ENCODE results near the gene UBAP1.

Gene UBAP1

DNA sequence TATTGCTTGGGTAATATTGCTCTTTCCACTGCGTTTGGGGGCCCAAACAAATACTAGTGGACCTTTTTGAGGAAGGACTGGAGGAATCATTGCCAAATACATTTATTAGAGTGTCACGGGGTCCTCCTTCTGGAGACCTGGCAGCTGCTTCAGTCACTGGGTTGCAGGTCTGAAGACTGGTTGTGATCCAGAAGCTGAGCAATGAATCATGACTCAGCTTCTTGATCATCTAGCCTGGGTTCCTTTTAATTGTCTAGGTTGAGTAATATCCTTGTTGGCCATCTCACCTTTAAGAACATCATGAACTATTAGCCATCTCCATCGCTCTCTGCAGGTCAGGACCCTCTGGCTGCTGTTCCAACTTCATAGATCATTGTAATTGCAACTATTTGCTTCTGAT is 15.4 kb upstream of the UBAP1 start:
- peak; percentile 33 to 71 for DNase-seq
- no peak for TF ChIP-seq GATA1 (IDR thresholded peaks at IDR 0.05; ENCODE audit: low read depth, low read length)
- TF ChIP-seq POLR2A (IDR thresholded peaks at IDR 0.05; ENCODE audit: low read length) = no peak

DNA sequence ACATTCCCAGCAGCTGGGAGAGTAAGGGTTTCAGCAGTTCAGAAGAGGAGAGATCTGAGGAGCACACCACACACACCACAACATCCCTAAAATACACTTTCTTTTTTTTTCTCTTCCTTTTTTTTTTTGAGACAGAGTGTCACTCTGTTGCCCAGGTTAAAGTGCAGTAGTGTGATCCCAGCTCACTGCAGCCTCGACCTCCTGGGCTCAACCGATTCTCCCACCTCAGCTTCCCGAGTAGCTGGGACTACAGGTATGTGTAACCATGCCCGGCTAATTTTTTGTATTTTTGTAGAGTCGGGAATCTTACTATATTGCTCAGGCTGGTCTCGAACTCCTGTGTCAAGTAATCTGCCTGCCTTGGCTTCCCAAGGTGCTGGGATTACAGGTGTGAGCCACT is 9.7 kb upstream of the UBAP1 start:
- TF ChIP-seq POLR2A (IDR thresholded peaks at IDR 0.05; ENCODE audit: low read length) (no peak), GATA1 (IDR thresholded peaks at IDR 0.05; ENCODE audit: low read depth, low read length) (no peak)
- no peak for DNase-seq

DNA sequence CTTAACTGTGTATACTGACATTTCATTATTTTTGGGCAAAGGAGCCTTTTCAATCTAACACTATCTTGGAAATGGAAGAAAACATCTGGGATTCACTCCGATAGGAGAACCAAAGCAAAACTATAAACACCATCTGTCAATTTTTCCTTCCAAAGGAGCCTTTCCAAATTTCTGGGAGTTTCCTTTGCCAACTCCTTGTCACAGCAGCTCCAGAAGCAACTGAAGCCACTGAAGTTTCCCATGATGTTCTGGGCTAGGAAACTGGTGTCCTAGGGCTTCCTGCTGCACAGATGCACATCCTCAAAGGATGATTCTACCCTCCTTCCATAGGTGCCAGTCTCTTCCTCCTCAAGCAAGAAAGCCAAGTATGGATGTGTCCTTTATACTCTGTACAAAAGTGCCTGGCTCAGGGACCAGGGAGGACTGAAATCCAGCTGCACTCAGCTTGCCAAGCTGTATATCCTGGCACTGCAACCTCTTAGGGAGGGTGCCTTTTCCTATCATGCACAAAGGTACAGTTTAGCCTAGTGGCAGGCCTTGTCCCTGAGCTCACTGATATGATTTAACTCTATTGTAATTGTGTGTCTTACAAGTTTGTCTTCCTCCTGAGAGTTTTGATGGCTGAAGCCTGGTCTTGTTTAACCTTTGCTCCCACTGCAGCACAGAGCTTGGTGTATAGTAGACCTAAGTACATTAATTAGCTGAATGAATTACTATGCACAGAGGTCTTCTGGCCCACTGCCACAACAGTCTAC is 8.4 kb upstream of the UBAP1 start:
- TF ChIP-seq GATA1 (IDR thresholded peaks at IDR 0.05; ENCODE audit: low read depth, low read length) = no peak
- no peak for TF ChIP-seq POLR2A (IDR thresholded peaks at IDR 0.05; ENCODE audit: low read length)
- DNase-seq = no peak

DNA sequence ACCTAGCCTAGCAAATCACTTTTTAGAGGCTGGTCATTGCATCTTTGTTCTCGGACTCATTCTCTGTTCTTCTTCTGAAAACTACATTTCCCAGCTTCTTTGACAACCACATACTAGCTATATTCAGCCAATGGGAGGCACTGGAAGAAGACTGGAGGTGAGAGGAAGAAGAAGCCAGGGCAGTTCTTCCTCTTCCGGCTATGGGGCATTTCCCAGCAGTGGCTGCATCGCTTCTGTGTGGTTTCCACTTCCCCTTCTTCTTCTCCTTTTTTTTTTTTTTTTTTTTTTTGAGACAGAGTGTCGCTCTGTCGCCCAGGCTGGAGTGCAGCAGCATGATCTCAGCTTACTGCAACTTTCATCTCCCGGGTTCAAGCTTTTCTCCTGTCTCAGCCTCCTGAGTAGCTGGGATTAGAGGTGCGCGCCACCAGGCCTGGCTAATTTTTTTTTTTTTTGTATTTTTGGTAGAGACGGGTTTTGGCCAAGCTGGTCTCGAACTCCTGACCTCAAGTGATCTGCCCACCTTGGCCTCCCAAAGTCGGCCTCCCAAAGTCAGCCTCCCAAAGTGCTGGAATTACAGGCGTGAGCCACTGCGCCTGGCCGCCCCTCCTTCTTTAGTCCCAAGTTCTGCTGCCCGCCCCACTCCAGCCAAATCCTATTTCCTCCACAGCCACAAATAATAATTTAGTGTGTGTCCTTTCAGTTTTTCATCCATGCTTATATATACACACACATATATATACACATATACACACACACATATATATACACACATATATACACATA is 6.9 kb upstream of the UBAP1 start:
- TF ChIP-seq POLR2A (IDR thresholded peaks at IDR 0.05; ENCODE audit: low read length) (no peak), GATA1 (IDR thresholded peaks at IDR 0.05; ENCODE audit: low read depth, low read length) (no peak)
- DNase-seq = no peak

DNA sequence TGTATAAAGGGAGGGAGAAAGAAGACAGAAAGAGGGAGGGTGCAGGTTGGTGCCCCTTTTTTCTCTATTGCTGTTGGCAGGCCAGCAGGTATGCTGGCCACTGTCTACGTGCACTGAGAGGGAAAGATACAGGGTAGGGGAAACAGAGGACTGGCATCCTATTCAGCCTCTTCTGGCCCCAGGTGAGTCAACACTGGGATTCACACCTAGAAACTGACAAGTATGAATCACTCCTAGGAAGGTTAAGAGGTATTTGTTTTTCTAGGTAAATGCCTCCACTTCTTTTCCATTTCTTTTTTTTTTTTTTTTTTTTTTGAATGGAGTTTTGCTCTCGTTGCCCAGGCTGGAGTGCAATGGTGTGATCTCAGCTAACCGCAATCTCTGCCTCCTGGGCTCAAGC is 2.8 kb upstream of the UBAP1 start:
- no peak for DNase-seq
- TF ChIP-seq GATA1 (IDR thresholded peaks at IDR 0.05; ENCODE audit: low read depth, low read length) (no peak), POLR2A (IDR thresholded peaks at IDR 0.05; ENCODE audit: low read length) (no peak)

DNA sequence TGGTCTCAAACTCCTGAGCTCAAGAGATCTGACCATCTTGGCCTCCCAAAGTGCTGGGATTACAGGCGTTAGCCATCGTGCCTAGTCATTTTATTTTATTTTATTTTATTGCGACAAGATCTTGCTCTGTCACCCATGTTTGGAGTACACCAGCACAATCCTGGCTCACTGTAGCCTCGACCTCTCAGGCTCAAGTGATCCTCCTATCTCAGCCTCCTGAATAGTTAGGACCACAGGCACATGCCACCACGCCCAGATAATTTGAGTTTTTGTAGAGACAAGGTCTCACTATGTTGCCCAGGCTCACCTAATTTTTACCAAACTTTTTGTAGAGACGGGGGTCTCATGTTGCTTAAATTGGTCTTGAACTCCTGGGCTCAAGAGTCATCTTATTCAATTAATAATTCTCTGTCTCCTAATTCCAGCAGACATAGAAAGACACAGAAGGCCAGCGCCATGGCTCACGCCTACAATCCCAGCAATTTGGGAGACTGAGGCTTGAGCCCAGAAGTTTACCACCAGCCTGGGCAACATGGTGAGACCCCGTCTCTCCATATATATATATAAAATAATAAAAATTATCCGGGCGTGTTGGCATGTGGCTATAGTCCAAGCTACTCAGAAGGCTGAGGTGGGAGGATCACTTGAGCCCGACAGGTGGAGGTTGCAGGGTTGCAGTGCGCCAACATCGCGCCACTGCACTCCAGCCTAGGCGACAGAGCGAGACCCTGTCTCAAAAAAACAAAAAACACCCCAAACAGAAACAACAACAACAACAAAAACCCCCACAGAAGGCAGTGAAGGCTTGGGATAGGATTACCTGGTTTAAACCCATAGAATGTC is 1.0 kb upstream of the UBAP1 start:
- DNase-seq = peak; percentile 33 to 43
- no peak for TF ChIP-seq POLR2A (IDR thresholded peaks at IDR 0.05; ENCODE audit: low read length)
- no peak for TF ChIP-seq GATA1 (IDR thresholded peaks at IDR 0.05; ENCODE audit: low read depth, low read length)

DNA sequence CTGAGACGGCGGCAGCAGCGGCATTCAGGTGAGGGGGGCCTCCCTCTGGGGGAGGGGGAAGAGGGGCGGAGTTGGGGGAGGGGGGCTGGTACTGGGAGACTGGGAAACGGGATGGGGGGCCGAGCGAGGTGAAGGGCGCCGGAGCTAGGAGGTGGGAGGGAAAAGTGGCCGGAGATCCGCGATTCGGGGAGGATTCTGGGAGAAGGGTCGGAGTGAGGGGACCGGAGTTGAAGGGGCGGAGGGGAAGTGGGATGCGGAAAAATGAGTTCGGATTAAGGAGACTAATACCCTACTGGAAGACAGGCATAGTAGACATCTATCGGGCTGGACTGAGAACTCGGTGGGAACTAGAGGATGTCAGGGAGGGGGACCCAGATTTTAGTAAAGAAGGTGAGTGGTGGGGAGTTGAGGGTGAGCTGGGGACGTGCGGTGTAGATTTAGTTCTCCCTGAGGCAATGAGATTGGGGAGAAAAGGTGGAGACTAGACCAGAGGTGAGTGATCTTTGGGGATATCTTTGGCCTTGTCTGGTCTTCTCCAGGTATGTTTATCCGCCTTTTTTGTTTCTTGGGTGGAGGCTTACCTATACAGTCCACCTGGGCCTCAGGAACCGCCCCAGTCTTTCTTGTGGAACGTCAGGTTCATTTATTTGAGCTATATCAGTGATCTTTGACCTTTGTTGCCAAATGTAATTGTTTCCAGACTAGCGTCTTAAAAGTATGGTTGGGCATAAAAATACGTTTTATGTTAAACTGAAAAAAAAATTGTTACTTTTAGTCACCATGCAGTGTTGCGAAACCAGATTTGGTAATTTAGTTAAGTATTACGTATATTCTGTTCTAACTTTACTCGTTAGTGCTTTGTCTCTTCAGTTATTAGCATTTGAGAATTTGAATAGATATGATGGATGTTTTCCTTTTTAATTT is 632 bp downstream of the UBAP1 start:
- TF ChIP-seq POLR2A (IDR thresholded peaks at IDR 0.05; ENCODE audit: low read length) = no peak
- TF ChIP-seq GATA1 (IDR thresholded peaks at IDR 0.05; ENCODE audit: low read depth, low read length) = no peak
- DNase-seq = peak; percentile 45 to 76

DNA sequence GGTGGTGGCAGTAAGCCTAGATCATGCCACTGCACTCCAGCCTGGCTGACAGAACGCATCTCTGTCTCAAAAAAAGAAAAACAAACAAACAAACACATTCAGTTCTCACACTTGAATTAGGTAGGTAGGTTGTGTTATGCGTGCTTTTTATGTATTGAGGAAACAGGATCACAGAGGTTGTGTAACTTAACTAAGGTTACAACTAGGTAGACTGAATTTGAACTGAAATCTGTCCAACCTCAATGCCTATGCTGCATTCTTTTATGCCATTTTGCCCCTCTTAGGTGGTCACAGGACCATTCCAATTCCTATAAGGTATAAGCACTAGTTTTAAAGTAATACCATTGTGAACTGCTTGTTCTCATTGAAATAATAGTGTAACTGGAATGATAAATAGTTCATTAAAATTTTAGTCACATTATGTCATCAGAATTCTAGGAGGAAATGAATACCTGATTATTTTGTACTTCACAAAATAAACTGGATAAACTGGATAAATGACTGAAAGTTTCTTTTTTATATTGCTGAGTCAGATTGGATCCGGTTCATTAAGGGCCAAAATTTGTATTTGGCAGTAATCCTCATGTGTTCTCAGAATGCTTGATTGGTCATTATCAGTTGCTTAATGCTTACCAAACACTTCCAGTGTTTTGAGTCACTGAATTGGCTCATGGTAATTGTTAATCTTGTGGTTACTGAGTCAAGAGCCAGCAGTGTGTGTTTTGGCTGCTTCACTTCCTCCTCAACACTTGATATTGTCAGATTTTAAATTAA is 7.1 kb downstream of the UBAP1 start:
- peak; percentile 87 to 91 for DNase-seq
- TF ChIP-seq GATA1 (IDR thresholded peaks at IDR 0.05; ENCODE audit: low read depth, low read length) = no peak
- TF ChIP-seq POLR2A (IDR thresholded peaks at IDR 0.05; ENCODE audit: low read length) = peak; percentile 23

DNA sequence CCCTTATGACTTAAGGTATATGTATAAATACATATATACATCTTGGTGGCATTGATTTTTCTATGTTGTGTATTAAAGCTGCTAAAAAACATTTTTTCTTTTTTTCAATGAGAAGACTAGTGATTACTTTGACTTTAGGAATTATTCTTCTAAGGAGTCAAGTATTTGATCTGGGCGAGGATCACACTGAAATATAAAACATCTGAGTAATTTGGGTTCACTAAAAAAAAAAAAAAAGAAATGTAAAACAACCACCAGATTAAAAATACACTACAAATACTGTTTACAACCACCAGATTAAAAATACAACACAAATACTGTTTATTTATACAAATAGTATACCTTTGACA is 9.0 kb downstream of the UBAP1 start:
- DNase-seq = no peak
- TF ChIP-seq POLR2A (IDR thresholded peaks at IDR 0.05; ENCODE audit: low read length) = no peak
- TF ChIP-seq GATA1 (IDR thresholded peaks at IDR 0.05; ENCODE audit: low read depth, low read length) = no peak

DNA sequence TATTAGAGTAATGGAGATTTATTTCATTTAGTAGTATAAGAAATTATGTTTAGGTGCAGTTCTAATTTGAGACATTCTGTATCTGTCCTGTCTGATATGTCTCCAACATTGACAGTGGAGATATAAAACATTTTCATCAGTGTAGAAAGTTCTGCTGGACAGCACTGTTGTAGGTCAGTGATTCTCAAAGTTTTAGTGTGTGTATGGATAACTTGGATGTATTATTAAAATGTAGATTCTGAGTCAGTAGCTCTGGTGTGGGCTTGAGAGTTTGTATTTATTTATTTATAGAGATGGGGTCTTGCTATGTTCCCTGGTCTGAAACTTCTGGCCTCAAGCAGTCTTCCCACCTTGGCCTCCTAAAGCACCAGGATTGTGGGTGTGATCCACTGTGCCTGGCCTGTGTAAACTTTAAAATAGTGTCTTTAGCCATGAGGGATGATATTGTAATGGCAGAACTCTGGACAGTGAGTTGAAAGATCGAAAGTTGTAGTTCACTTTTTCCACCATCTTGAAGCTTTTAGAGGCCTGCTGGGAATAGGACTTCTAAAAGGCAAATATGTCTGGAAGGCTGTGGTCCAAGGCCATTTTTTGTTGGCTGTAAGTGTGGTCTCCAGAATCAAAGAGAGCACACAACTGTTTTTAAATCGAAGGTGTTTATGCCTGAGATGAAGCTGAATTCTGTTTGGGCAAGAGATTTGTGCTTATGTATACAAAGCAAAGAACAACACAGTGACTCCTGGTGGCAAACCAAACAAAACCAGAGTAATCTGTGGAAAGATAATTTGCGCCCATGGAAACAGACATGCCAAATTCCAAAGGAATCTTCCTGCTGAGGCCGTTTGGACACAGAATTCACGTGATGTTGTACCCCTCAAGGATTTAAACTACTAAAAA is 12.4 kb downstream of the UBAP1 start:
- DNase-seq = peak; percentile 25 to 47
- TF ChIP-seq POLR2A (IDR thresholded peaks at IDR 0.05; ENCODE audit: low read length) = no peak
- TF ChIP-seq GATA1 (IDR thresholded peaks at IDR 0.05; ENCODE audit: low read depth, low read length) = no peak

DNA sequence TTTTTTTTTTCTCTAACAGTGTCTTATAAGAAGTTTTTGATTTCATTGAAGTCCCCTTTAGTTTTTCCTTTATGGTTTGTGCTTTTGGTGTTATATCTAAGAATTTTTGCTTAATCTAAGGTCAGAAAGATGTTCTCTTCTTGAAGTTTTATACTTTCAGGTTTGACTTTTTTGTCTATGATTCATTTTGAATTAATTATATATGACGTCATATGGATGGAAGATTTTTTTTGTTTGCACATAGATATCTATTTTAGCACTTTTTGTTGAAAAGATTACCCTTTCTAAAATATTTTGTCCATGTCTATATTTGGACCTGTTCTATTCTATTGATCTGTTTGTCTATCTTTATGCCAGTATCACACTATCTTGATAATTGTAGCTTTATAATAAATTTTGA is 16.3 kb downstream of the UBAP1 start:
- DNase-seq = no peak
- TF ChIP-seq GATA1 (IDR thresholded peaks at IDR 0.05; ENCODE audit: low read depth, low read length) = no peak
- no peak for TF ChIP-seq POLR2A (IDR thresholded peaks at IDR 0.05; ENCODE audit: low read length)

DNA sequence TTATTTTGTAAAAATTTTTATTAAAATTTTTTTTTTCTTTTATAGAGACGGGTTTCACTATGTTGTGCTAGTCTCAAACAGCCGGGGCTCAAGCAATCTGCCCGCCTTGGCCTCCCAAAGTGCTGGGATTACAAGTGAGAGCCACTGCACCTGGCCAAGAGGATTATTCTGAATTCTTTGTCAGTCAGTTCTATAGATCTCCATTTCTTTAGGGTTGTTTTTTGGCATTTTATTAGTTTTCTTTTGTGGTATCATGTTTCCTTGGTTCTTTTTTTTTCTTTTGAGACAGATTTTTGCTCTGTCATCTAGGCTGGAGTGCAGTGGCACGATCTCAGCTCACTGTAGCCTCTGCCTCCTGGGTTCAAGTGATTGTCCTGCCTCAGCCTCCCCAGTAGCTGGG is 18.4 kb downstream of the UBAP1 start:
- peak in 1 of 2 experiments; percentile 11 for DNase-seq

Measured in erythroblast (primary cell).